Right kidney (tissue), 1 donor: ENCODE results near the gene APC2.
"Not testable (repeated sequence)": the region's sequence is repeated elsewhere in the genome, so short reads cannot be mapped to it uniquely, and the experiment has no call there.

Experiments
- DNase-seq: peaks from one replicate; pipeline ENCODE4 v3.0.0-alpha.2; 2016

The APC2 gene

GRCh38 chr19:1427221-1427920 lies 22.6 kb upstream of the APC2 start:
- no peak for DNase-seq

- DNase-seq, result no peak
Measured at GRCh38 chr19:1428738-1429391, 21.1 kb upstream of the APC2 start.

GRCh38 chr19:1429750-1430149 lies 20.2 kb upstream of the APC2 start:
- DNase-seq, result no peak

GRCh38 chr19:1430246-1430645 lies 19.7 kb upstream of the APC2 start:
- DNase-seq, result no peak

DNA sequence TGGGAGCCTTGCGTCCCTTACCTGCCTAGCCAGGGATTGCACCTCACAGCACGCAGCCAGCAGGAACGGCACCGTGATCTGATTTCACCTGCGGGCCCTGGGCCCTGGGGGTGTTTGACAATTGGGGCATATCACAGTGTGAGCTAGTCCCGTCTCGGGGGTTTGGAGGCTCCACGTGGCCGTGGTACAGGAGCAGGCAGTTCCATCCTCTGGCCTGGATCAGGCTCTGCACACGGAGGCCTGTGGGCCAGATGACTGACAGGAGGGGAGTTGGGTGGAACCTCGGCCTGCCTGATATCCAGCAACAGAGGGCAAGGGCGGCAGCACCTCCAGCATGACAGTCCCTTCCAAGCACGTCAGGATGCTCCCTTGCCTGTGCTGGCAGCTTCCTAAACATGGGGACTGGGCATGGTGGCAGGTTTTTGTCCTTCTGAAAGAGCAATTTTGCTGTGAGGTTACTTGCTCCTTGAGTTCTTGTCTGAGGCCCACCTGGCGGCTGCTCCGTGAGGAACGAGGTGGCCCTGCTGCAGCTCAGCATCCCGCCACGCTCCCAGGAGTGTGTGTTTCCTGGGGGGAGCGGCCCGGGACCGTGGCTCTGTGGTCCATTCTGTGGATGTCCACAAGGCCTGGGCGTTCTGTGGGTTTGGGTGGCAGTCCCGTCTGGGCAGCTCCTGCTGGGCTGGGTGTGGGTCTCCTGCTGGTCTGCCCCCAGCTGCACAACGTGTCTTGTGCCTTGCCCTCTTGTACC lies 18.0 kb upstream of the APC2 start:
- no peak for DNase-seq

DNA sequence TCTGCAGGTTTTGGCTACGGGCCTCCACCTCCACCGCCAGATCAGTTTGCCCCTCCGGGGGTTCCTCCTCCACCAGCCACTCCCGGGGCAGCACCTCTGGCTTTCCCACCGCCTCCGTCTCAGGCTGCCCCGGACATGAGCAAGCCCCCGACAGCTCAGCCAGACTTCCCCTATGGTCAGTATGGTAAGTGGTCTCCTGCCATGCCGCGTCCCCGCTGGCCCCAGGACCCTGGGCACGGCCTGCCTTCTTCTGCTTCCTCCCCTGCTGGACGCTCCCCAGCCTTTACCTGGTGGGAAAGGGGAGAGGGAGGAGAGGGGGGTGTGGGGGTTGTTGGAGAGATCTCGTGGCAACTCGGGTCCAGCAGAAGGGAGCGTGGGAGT lies 17.4 kb upstream of the APC2 start:
- no peak for DNase-seq

GRCh38 chr19:1433119-1434039 lies 16.5 kb upstream of the APC2 start:
- no peak for DNase-seq

GRCh38 chr19:1434040-1434366 lies 15.9 kb upstream of the APC2 start:
- DNase-seq, result no peak

- no peak for DNase-seq
Measured at GRCh38 chr19:1434577-1435060, 15.3 kb upstream of the APC2 start.

DNA sequence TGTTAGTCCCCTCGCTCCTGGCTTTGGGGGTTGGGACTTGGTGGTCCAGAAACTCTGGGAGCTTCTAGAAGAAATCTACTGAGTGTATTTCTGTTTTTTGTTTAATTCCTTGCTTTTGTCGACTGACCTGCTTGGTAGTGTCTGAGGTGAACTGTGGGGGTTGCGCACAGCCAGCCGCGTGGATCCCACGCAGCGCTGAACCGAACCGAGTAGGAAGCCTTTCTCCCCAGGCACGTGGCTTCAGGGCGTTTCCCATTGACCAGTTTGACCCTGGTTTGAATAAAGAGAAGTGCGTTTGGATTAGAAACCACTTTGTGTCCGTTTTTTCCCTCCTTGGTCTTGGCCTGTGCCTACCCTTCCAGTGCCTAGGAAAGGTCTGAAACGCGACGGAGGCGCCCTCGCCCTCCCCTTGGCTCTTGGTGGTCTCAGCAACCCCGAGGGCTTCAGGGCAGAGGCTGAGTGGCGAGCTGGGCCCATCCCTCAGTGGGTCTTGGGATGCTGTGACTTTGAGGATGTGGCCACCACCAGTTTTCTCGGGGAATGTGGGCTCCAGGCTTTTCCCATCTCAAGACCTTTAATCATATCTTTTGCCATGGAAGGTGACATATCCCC lies 14.4 kb upstream of the APC2 start:
- DNase-seq, result no peak

- DNase-seq, result no peak
Measured at GRCh38 chr19:1437609-1438008, 12.3 kb upstream of the APC2 start.

GRCh38 chr19:1438035-1438932 lies 11.6 kb upstream of the APC2 start, which contains the start of gene RPS15:
RPS15 (plus strand) TSS chr19:1438396; CDS start chr19:1438426, 30 bp downstream.
- peak; percentile 98 for DNase-seq

GRCh38 chr19:1438933-1439354 lies 11.0 kb upstream of the APC2 start:
- DNase-seq, result no peak

DNA sequence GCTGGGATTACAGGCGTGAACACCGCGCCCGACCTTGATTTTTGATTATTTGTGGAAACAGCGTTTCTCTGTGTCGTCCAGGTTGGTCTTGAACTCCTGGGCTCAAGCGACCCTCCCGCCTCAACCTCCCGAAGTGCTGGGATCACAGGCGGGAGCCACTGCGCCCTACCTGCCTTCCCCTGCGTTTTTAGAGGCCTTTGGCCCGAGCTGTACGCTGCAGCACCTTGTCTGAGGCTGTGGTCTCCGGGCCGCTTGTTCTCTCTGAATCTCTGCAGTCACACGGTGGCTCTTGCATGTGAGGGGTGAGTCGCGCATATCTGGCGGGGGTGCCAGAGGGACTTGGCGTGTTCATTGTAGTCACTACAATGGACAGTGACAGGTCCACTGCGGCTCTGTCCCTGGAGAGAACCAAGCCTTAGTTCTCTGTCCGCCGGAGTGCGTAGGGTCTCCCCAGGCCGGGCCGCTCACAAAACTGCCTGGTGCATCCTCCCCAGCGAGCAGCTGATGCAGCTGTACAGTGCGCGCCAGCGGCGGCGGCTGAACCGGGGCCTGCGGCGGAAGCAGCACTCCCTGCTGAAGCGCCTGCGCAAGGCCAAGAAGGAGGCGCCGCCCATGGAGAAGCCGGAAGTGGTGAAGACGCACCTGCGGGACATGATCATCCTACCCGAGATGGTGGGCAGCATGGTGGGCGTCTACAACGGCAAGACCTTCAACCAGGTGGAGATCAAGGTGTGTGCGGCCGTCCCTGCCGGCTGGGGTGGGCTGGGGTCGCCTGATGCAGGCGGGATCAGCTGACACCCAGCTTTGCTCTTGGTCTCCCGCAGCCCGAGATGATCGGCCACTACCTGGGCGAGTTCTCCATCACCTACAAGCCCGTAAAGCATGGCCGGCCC lies 10.2 kb upstream of the APC2 start:
- not testable (repeated sequence) for DNase-seq

GRCh38 chr19:1440418-1440801 lies 9.5 kb upstream of the APC2 start:
- DNase-seq, result no peak

- no peak for DNase-seq
Measured at GRCh38 chr19:1441022-1441426, 8.9 kb upstream of the APC2 start.

- DNase-seq, result no peak
Measured at GRCh38 chr19:1441677-1442438, 8.1 kb upstream of the APC2 start.

- DNase-seq, result peak; percentile 88
Measured at GRCh38 chr19:1445185-1445931, 4.6 kb upstream of the APC2 start.
